ENCODE measurements around the gene DCXR.

GRCh38 chr17:82031885-82032627 lies 5.4 kb downstream of the DCXR start:
- TF ChIP-seq POLR2AphosphoS5 (IDR thresholded peaks at IDR 0.05; ENCODE audit: insufficient read depth in 1 of 2, low read depth in 1 of 2) (no peak), CTCF (IDR thresholded peaks at IDR 0.05) (no peak)
